HEK293 (cell line): ENCODE data around the gene EGFL8.

ENCODE experiments used
- CTCF ChIA-PET: fragments of 350-600 bp; formaldehyde crosslinking; extraction: SDS; loops from one replicate; lab custom pipeline; 2021; ENCODE audit warnings: antibody characterized with exemption; lab: Yijun Ruan, JAX
- POLR2A ChIA-PET: fragments of 300-600 bp; formaldehyde crosslinking; extraction: SDS; loops from one replicate; lab custom pipeline; 2020; ENCODE audit warnings: antibody characterized with exemption, inconsistent platforms; lab: Yijun Ruan, JAX
- H3K27ac ChIP-seq: fragments of 200-500 bp; sonication (Bioruptor generic); 2 replicates; pipeline ENCODE4 v1.5.1; 2014; ENCODE audit warnings: low read depth, low read length, control low read depth, inconsistent platforms; ENCODE audit errors: extremely low read depth
- H3K36me3 ChIP-seq, 2 experiments: fragments of 200-500 bp in 1 of 2; sonication (Bioruptor generic) in 1 of 2; 1 replicate in 1 of 2; 2 replicates in 1 of 2; pipeline ENCODE4 v1.5.1; 2014 to 2017; ENCODE audit warnings: inconsistent platforms in 2 of 2, low read length in 2 of 2; ENCODE audit not compliant: control insufficient read depth in 2 of 2, insufficient read depth in 1 of 2
- H3K4me1 ChIP-seq: fragments of 200-500 bp; sonication (Bioruptor generic); 2 replicates; pipeline ENCODE4 v1.5.1; 2014; ENCODE audit warnings: mild to moderate bottlenecking, low read length, inconsistent platforms; ENCODE audit not compliant: control insufficient read depth, insufficient read depth
- H3K4me3 ChIP-seq: 2 replicates; pipeline ENCODE4 v1.5.1; 2011; ENCODE audit warnings: low read depth, mild to moderate bottlenecking, control low read depth, low read length, moderate library complexity
- H3K9me3 ChIP-seq: fragments of 200-500 bp; sonication (Bioruptor generic); 2 replicates; pipeline ENCODE4 v1.5.1; 2014; ENCODE audit warnings: low read depth, low read length, inconsistent platforms; ENCODE audit not compliant: control insufficient read depth, insufficient read depth
- EGR2 ChIP-seq: fragments of 450-650 bp; formaldehyde crosslinking; IDR thresholded peaks from 2 replicates; pipeline ENCODE4 v1.5.1; 2016; ENCODE audit warnings: low read depth, missing biosample characterization, missing genetic modification characterization
- FEZF1 ChIP-seq: fragments of 450-650 bp; formaldehyde crosslinking; IDR thresholded peaks from 2 replicates; pipeline ENCODE4 v1.5.1; 2016; ENCODE audit warnings: missing biosample characterization, missing genetic modification characterization
- HOXA7 ChIP-seq: sonication (generic); formaldehyde crosslinking; IDR thresholded peaks from 2 replicates; pipeline ENCODE4 v1.8.1; 2022; ENCODE audit warnings: missing genetic modification reagents, borderline replicate concordance
- KLF16 ChIP-seq: fragments of 450-650 bp; formaldehyde crosslinking; IDR thresholded peaks from 2 replicates; pipeline ENCODE4 v1.5.1; 2017; ENCODE audit warnings: missing biosample characterization, missing genetic modification characterization
- OSR2 ChIP-seq: fragments of 450-650 bp; formaldehyde crosslinking; IDR thresholded peaks from 2 replicates; pipeline ENCODE4 v1.5.1; 2016; ENCODE audit warnings: missing biosample characterization, missing genetic modification characterization
- REST ChIP-seq: fragments of 450-650 bp; formaldehyde crosslinking; IDR thresholded peaks from 2 replicates; pipeline ENCODE4 v1.5.1; 2016; ENCODE audit warnings: missing biosample characterization, missing genetic modification characterization
- WT1 ChIP-seq: fragments of 450-650 bp; formaldehyde crosslinking; IDR thresholded peaks from 2 replicates; pipeline ENCODE4 v1.5.1; 2016; ENCODE audit warnings: missing biosample characterization, missing genetic modification characterization
- ZNF239 ChIP-seq: fragments of 450-650 bp; formaldehyde crosslinking; IDR thresholded peaks from 2 replicates; pipeline ENCODE4 v1.5.1; 2016; ENCODE audit warnings: missing biosample characterization, missing genetic modification characterization
- ZNF292 ChIP-seq: fragments of 450-650 bp; formaldehyde crosslinking; IDR thresholded peaks from 2 replicates; pipeline ENCODE4 v1.5.1; 2016; ENCODE audit warnings: low read depth, missing biosample characterization, missing genetic modification characterization, borderline replicate concordance
- ZNF341 ChIP-seq: fragments of 450-650 bp; formaldehyde crosslinking; IDR thresholded peaks from 2 replicates; pipeline ENCODE4; 2016; ENCODE audit warnings: low read depth, missing biosample characterization, missing genetic modification characterization
- ZNF398 ChIP-seq: fragments of 450-650 bp; formaldehyde crosslinking; IDR thresholded peaks from 2 replicates; pipeline ENCODE4 v1.5.1; 2017; ENCODE audit warnings: missing biosample characterization, missing genetic modification characterization
- ZNF433 ChIP-seq: fragments of 450-650 bp; formaldehyde crosslinking; IDR thresholded peaks from 2 replicates; pipeline ENCODE4 v1.5.1; 2016; ENCODE audit warnings: missing biosample characterization, missing genetic modification characterization, low read depth
- ZNF548 ChIP-seq: fragments of 450-650 bp; formaldehyde crosslinking; IDR thresholded peaks from 2 replicates; pipeline ENCODE4 v1.5.1; 2016; ENCODE audit warnings: missing biosample characterization, missing genetic modification characterization
- ZNF664 ChIP-seq: fragments of 450-650 bp; formaldehyde crosslinking; IDR thresholded peaks from 2 replicates; pipeline ENCODE4 v1.5.1; 2016; ENCODE audit warnings: missing biosample characterization, missing genetic modification characterization
- ZNF776 ChIP-seq: fragments of 450-650 bp; formaldehyde crosslinking; IDR thresholded peaks from 2 replicates; pipeline ENCODE4 v1.5.0; 2017; ENCODE audit warnings: missing biosample characterization, missing genetic modification characterization, borderline replicate concordance
- TF ChIP-seq, protein P1 (sequence below): fragments of 450-650 bp; formaldehyde crosslinking; IDR thresholded peaks from 2 replicates; pipeline ENCODE4 v1.5.1; 2016; ENCODE audit warnings: missing biosample characterization, missing genetic modification characterization

EGFL8 gene

DNA sequence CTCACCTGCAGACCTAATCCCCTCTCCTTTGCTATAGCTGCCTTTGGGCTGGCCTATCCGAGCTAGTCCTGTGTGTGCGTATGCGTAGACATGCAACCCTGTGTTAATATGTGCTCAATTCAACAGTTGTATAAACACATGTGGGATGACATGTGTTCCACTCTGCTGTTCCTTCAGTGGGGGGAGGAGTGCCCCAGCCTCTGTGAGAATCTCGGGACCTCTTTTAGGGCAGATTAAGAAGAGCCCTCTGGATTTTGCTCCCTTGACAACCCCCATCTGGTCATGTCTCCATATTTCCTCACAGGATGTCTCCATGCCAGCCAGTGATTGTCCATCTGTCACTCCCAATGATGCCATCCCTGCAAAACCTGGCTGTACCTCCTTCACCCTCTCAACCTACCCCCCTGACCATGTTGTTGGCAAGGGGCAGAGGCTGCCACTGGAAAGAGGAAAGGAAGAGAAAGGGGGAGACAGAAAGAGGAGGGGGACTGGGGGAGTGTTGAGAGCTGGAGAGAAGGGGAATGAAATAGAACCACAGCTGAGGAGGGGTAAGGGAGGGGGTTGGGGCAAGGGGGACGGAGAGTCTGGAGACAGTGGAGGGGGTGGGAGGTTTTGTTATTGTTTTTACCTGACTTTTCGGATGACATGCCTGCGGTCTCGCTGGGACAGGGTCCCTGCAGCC lies 13.1 kb upstream of the EGFL8 start:
- Histone ChIP-seq H3K4me1 (peaks cover 9% of the 10 kb centered on the region; the same call in 1 of the 2 replicates), H3K9me3 (no peaks in the 10 kb centered on the region), H3K4me3 (no peak overlapping the region)
- TF ChIP-seq EGR2 (tag by site-specific recombination) (no peak), ZNF548 (tag by site-specific recombination) (no peak), ZNF239 (tag by site-specific recombination) (no peak), ZNF776 (no peak), ZNF292 (no peak), ZNF433 (tag by site-specific recombination) (no peak), REST (tag by site-specific recombination) (no peak), KLF16 (tag by site-specific recombination) (no peak), ZNF664 (peak; percentile 78), ZNF341 (tag by site-specific recombination) (peak; percentile 78)
- TF ChIP-seq, all 188 proteins: peak for 2
- H3K36me3 ChIP-seq = peaks cover 5 to 12% of the 10 kb centered on the region in 2 experiments; a peak in 2 of 3 replicates
- POLR2A ChIA-PET = interaction anchor here (2.2 to 3.4 kb wide), 2 partner anchors 22 to 26 kb away, joined by 7 to 38 read pairs; partner anchors contain the start of genes AGPAT1, ATF6B and FKBPL
- H3K27ac ChIP-seq = no peak overlapping the region
- CTCF ChIA-PET = interaction anchor here (0.7 to 1.7 kb wide), 3 partner anchors 13 to 702 kb away, joined by 3 to 8 read pairs (median 3); partner anchors contain the start of genes EGFL8 and TAP1

DNA sequence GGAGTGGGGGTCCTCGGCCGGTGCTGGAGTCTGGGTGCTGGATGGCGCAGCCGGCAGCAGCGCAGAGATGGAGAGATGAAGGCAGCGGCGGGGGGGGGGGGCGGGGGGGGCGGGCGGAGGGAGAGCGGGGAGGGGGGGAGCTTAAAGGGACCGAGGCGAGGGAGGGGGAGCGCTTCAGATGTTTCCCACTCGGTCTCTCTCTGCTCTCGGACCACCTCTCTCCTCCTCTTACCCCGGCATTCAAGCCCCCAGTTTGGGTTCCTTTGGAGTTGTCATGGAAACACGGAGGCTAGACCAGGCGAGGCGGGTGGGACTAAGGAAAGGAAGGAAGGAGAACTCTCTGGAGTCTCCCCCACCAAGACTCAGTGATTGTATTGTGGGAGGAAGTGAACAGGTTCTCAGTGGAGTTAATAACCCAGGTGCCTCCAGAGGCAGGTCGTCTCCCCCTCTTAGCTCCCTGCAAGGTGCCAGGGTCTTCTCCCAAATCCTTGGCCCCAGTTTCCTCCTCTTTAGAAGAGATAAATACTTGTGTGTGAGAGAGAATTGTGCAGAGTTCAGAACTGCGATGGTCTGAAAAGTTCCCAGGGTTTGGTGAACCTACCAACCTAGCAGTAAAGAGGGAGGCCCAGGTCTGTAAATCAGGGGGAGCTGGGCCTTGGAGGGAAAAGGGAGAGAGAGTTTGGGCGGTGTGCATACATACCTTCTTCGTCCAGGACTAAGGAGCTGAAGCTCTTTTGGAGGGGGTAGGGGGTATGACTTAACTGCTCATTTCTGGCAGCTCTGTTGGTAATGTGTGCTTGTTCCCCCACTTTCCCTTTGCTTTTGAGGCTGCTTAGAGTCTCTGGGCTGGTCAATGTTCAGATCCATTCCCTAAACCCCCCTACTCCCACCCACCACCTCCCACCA lies 12.3 kb upstream of the EGFL8 start, which contains the start of gene PRRT1:
Gene PRRT1, minus strand, starts transcription at position 77 of the 906 bp plus-strand sequence. CDS start 112 bp downstream, outside the sequence.
- ChIA-PET CTCF (interaction anchor here (0.6 to 1.7 kb wide), 8 partner anchors 12 to 702 kb away, joined by 3 to 8 read pairs (median 4); partner anchors contain the start of genes EGFL8 and TAP1), POLR2A (interaction anchor here (0.6 to 3.4 kb wide), 5 partner anchors 9 to 590 kb away, joined by 3 to 38 read pairs (median 7); partner anchors contain the start of genes AGPAT1, ATF6B, FKBPL and PBX2)
- H3K36me3 ChIP-seq = peaks cover 9 to 20% of the 10 kb centered on the region in 2 experiments; a peak in 2 of 3 replicates
- peaks cover 7% of the 10 kb centered on the region; the same call in 1 of the 2 replicates for H3K4me1 ChIP-seq
- no peaks in the 10 kb centered on the region for H3K9me3 ChIP-seq
- peak within 1 kb of the TSS; percentile 80 for H3K27ac ChIP-seq
- peak; percentile 41; the same call in 1 of the 2 replicates for TF ChIP-seq FEZF1 (tag by site-specific recombination)
- TF ChIP-seq, protein P1, sequence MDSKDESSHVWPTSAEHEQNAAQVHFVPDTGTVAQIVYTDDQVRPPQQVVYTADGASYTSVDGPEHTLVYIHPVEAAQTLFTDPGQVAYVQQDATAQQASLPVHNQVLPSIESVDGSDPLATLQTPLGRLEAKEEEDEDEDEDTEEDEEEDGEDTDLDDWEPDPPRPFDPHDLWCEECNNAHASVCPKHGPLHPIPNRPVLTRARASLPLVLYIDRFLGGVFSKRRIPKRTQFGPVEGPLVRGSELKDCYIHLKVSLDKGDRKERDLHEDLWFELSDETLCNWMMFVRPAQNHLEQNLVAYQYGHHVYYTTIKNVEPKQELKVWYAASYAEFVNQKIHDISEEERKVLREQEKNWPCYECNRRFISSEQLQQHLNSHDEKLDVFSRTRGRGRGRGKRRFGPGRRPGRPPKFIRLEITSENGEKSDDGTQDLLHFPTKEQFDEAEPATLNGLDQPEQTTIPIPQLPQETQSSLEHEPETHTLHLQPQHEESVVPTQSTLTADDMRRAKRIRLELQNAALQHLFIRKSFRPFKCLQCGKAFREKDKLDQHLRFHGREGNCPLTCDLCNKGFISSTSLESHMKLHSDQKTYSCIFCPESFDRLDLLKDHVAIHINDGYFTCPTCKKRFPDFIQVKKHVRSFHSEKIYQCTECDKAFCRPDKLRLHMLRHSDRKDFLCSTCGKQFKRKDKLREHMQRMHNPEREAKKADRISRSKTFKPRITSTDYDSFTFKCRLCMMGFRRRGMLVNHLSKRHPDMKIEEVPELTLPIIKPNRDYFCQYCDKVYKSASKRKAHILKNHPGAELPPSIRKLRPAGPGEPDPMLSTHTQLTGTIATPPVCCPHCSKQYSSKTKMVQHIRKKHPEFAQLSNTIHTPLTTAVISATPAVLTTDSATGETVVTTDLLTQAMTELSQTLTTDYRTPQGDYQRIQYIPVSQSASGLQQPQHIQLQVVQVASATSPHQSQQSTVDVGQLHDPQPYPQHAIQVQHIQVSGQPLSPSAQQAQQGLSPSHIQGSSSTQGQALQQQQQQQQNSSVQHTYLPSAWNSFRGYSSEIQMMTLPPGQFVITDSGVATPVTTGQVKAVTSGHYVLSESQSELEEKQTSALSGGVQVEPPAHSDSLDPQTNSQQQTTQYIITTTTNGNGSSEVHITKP (tag by site-specific recombination) = peak; percentile 61
- 0 out of 2 replicates have a peak, but pooled peaks have one; percentile 15 for TF ChIP-seq WT1 (tag by site-specific recombination)
- TF ChIP-seq ZNF398 = peak; percentile 92
- peak; percentile 21; the same call in 1 of the 2 replicates for TF ChIP-seq ZNF341 (tag by site-specific recombination)
- no peak for TF ChIP-seq OSR2 (tag by site-specific recombination)
- no peak for TF ChIP-seq HOXA7 (CRISPR knock-in tag)
- no peak within 1 kb of the TSS for H3K4me3 ChIP-seq
